Measurements from ENCODE around the gene SAMD4A.

DNA sequence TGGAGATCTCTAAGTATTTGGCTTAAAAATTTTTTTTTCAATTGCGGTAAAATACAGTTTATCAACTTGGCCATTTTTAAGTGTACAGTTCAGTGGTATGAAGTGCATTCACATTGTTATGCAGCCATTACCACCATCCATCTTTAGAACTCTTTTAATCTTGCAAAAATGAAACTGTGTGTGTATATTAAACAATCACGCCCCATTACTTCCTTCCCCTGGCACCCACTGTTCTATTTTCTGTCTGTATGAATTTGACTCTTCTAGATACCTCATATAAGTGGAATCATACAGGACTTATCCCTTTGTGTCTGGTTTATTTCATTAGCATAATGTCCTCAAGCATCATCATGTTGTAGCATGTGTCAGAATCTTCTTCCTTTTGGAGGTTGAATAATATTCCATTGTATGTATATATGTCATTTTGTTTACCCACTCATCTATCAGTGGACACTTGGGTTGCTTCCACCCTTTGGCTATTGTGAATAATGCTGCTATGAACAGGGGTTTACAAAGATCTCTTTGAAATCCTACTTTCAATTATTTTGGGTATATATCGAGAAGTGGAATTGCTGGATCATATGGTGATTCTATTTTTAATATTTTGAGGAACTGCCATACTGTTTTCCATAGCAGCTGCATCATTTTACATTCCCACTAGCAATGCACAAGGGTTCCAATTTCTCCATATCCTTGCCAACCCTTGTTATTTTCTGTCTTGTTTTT is 62.9 kb downstream of the SAMD4A start:
- TF ChIP-seq, protein P1, sequence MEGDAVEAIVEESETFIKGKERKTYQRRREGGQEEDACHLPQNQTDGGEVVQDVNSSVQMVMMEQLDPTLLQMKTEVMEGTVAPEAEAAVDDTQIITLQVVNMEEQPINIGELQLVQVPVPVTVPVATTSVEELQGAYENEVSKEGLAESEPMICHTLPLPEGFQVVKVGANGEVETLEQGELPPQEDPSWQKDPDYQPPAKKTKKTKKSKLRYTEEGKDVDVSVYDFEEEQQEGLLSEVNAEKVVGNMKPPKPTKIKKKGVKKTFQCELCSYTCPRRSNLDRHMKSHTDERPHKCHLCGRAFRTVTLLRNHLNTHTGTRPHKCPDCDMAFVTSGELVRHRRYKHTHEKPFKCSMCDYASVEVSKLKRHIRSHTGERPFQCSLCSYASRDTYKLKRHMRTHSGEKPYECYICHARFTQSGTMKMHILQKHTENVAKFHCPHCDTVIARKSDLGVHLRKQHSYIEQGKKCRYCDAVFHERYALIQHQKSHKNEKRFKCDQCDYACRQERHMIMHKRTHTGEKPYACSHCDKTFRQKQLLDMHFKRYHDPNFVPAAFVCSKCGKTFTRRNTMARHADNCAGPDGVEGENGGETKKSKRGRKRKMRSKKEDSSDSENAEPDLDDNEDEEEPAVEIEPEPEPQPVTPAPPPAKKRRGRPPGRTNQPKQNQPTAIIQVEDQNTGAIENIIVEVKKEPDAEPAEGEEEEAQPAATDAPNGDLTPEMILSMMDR (conservative IDR thresholded peaks at IDR 0.05 in 1 of 2, IDR thresholded peaks at IDR 0.05 in 1 of 2; ENCODE audit: low read depth in 1 of 2, low read length in 2 of 2), result no peak
- TF ChIP-seq EZH2 (IDR thresholded peaks at IDR 0.05; ENCODE audit: low read length, missing control alignments), result no peak

Measured in fibroblast of lung (primary cell).